ENCODE measurements around the gene PAK5. TPM values are rescaled to one million over a fixed set of nuclear protein-coding genes. Genes with fewer than 3 reads are reported as not detected.

Gene PAK5
- total and polyA plus RNA-seq, 11 donors = not detected

GRCh38 chr20:9677100-9677623 lies 161.7 kb downstream of the PAK5 start:
- H3K4me1 ChIP-seq = no peaks in the 10 kb centered on the region
- 73 to 86% (median 82%) methylated on average over 3 of the region's 3 CpGs for WGBS, 4 donors
- DNase-seq = no peak
- no peak for ATAC-seq
- no peak overlapping the region for H3K27ac ChIP-seq
- H3K36me3 ChIP-seq = no peaks in the 10 kb centered on the region
- peaks cover 0 to 4% (median 0%) of the 10 kb centered on the region in 9 donors for H3K27me3 ChIP-seq
- intact Hi-C loops (cut with DNase I) = no loop called here
- no peak overlapping the region for H3K4me3 ChIP-seq
- H3K9me3 ChIP-seq = no peaks in the 10 kb centered on the region
- no peak for TF ChIP-seq POLR2A (IDR thresholded peaks at IDR 0.05)
- TF ChIP-seq CTCF (IDR thresholded peaks at IDR 0.05) = no peak

- Histone ChIP-seq H3K27ac (no peak overlapping the region), H3K4me1 (no peaks in the 10 kb centered on the region), H3K9me3 (no peaks in the 10 kb centered on the region), H3K4me3 (no peak overlapping the region), H3K27me3 (peaks cover 0 to 4% (median 0%) of the 10 kb centered on the region in 9 donors), H3K36me3 (no peaks in the 10 kb centered on the region)
- ATAC-seq (no peak), DNase-seq (no peak)
- intact Hi-C loops (cut with DNase I) = no loop called here
- TF ChIP-seq POLR2A (IDR thresholded peaks at IDR 0.05) = no peak
- TF ChIP-seq CTCF (IDR thresholded peaks at IDR 0.05) = no peak
Observed at GRCh38 chr20:9672981-9673380, 165.9 kb downstream of the PAK5 start.

- Histone ChIP-seq H3K4me3 (no peak overlapping the region), H3K27me3 (peaks cover 0 to 4% (median 0%) of the 10 kb centered on the region in 9 donors), H3K9me3 (no peaks in the 10 kb centered on the region), H3K4me1 (no peaks in the 10 kb centered on the region), H3K27ac (no peak overlapping the region), H3K36me3 (no peaks in the 10 kb centered on the region)
- no peak for DNase-seq
- no peak for TF ChIP-seq POLR2A (IDR thresholded peaks at IDR 0.05)
- TF ChIP-seq CTCF (IDR thresholded peaks at IDR 0.05) = no peak
- 72 to 79% (median 75%) methylated on average over 2 of the region's 2 CpGs for WGBS, 4 donors
- intact Hi-C loops (cut with DNase I) = no loop called here
- no peak for ATAC-seq
Observed at GRCh38 chr20:9672027-9672426, 166.8 kb downstream of the PAK5 start.

- Histone ChIP-seq H3K9me3 (no peaks in the 10 kb centered on the region), H3K36me3 (no peaks in the 10 kb centered on the region), H3K27ac (no peak overlapping the region), H3K4me1 (no peaks in the 10 kb centered on the region), H3K27me3 (peaks cover 0 to 4% (median 0%) of the 10 kb centered on the region in 9 donors), H3K4me3 (no peak overlapping the region)
- no peak for TF ChIP-seq CTCF (IDR thresholded peaks at IDR 0.05)
- no peak for TF ChIP-seq POLR2A (IDR thresholded peaks at IDR 0.05)
- WGBS, 4 donors = 52 to 67% (median 62%) methylated on average over 4 of the region's 4 CpGs
- intact Hi-C loops (cut with DNase I) = no loop called here
- no peak for DNase-seq
- ATAC-seq = no peak
Observed at GRCh38 chr20:9668381-9668780, 170.5 kb downstream of the PAK5 start.
